GM21360 (cell line): Measurements from ENCODE around the gene DPP3.

ENCODE experiments used
- ATAC-seq: cut with Tn5 transposase; IDR thresholded peaks from one replicate; pipeline ENCODE4 v1.9.1; 2021; ENCODE audit warnings: mild to moderate bottlenecking, moderate library complexity; ENCODE audit not compliant: unreplicated experiment

DPP3 gene

GRCh38 chr11:66478729-66479393, 1.4 kb upstream of the DPP3 start:
- no peak for ATAC-seq

DNA sequence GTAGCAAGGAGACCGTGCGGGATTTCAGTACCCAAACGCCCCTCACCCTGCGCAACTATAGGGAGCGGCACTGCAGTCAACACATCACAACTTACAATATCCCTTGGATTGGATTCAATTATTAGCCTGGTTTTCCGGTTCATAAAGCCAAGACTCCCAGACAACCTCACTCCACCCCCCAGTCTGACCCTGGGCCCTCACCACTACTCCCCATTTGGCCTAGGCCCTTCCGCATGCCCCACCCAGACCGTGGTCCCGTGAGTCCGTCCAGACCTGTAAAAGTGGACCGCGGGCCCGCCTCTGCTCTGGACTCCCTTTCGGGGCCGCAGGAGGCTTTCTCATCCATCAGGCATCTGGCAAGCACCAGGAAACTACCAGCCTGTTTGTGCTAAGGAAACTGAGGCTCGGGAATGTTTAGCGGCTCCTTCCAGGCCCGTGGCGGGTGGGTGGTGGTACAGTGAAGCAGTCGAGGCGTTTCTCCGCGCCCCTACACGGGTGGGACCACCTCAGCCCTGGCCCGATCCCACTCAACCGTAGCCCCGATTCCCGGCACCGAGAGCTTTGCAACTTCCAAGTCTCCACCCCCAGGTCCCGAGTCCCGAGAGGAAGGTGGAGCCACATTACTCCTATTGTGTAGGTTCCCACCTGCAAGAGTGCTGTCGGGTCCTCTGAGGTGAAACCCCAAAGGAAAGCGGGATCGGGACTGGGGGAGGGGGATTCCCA, 679 bp upstream of the DPP3 start:
- ATAC-seq: peak; percentile 11

DNA sequence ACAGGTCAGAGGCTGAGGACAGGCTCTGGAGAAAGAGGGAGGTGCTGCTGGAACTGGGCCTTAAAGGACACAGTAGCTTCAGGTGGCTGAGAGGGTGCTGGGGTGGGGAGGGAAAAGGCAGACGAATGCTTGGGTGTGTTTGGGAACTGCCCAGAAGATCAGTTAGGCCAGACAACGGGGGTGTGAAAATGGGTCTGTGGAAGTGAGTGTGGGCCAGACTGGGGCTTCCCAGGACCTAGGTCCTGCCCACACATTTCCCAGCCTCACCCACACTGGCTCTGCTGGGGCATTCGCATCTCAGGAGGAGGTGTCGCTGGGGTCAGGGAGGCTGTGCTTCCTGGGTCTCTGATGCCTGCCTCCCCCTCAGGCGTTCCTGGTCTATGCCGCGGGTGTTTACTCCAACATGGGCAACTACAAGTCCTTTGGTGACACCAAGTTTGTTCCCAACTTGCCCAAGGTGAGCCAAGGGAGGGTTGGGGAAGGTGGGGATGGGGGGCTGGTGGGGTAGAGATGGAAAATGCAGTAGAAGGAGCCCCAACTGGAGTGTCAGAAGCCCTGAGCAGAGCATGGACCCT, 4.7 kb downstream of the DPP3 start:
- ATAC-seq: no peak

- ATAC-seq: no peak
Measured at GRCh38 chr11:66488957-66489356, 8.7 kb downstream of the DPP3 start.

GRCh38 chr11:66489636-66490035, 9.4 kb downstream of the DPP3 start:
- no peak for ATAC-seq

DNA sequence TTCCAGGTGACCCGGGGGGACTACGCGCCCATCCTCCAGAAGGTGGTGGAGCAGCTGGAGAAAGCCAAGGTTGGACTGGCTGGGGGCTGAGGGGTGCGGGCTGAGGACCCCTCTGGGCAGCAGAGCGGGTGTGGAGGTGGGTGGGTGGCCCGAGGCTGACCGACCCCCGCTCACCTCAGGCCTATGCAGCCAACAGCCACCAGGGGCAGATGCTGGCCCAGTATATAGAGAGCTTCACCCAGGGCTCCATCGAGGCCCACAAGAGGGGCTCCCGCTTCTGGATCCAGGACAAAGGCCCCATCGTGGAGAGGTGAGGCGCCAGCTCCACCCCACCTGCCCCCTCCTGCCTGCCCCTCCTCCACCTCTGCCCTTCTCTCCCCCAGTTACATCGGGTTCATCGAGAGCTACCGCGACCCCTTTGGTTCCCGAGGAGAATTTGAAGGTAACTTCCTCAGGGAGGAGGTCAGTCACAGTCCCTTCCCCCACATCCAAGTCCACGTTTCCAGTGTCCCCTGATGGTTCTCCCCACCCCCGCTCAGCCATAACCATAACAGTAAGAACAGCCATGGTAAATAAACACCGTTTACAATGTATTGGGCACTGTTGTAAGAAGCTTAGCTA, 11.2 kb downstream of the DPP3 start:
- ATAC-seq: no peak

DNA sequence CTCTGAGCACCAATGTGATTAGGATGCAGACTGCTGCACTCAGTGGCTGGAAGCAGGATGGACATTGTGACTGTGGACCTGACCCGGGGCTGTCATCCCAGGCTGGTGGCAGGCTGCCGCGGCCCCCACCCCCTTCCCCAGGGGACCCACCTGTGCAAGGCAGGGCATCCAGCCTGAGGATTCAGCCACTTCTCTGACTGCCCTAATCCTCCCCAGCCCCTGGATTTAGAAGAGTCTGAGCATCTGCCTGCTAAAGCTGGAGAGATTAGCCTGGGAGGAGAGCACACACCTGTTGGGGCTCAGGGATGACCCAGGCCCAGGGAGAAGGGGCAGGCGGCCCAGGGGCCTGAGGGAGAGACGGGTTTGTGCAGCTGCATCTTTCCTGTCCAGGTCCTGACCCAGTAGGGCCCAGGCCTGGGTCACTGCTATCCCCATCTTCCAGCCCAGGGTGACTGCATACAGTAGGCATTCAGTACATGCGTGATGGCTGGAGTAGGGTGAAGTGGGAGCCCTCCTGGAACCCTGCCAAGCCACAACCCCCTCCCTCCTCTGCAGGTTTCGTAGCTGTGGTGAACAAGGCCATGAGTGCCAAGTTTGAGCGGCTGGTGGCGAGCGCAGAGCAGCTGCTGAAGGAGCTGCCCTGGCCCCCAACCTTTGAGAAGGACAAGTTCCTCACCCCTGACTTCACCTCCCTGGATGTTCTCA, 12.1 kb downstream of the DPP3 start:
- no peak for ATAC-seq

DNA sequence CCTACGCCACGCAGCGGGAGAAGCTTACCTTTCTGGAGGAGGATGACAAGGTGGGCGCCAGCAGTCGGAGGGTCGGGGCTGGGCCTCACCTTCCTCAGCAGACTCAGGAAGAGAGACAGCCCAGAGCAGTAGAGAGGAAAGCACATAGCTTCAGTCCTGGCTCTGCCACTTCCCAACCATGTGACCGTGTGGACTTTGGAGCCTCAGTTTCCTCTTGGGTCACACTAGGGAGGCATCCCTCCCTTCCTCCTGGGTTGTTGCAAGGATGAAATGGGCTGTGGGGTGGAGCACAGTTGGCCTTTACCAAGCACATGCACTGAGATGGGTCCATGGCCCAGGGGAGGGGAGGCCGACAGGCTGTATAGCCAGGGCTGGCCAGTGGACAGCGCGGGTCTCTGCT, 12.9 kb downstream of the DPP3 start:
- no peak for ATAC-seq

GRCh38 chr11:66494458-66494857, 14.2 kb downstream of the DPP3 start:
- ATAC-seq: no peak

GRCh38 chr11:66494935-66495334, 14.7 kb downstream of the DPP3 start:
- no peak for ATAC-seq

- no peak for ATAC-seq
Measured at GRCh38 chr11:66495401-66495854, 15.2 kb downstream of the DPP3 start.

- ATAC-seq: no peak
Measured at GRCh38 chr11:66497206-66497605, 17.0 kb downstream of the DPP3 start.

DNA sequence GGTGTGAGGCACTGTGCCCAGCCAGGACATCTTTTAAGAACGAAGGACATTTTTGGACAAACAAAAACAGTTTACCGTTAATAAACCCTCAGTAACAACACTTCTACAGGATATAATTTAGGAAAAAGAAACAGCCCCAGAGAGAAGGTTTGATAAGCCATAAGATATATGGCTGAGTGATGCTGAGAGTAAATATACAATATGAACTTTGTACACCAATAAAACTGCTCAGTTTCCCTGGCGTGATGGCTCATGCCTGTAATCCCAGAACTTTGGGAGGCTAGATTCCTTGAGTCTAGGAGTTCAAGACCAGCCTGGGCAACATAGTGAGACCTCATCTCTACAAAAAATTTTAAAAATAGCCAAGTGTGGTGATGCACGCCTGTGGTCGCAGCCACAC, 18.3 kb downstream of the DPP3 start:
- no peak for ATAC-seq

GRCh38 chr11:66505276-66505816, 25.1 kb downstream of the DPP3 start:
- ATAC-seq: no peak

- ATAC-seq: no peak
Measured at GRCh38 chr11:66509131-66509561, 28.9 kb downstream of the DPP3 start.

DNA sequence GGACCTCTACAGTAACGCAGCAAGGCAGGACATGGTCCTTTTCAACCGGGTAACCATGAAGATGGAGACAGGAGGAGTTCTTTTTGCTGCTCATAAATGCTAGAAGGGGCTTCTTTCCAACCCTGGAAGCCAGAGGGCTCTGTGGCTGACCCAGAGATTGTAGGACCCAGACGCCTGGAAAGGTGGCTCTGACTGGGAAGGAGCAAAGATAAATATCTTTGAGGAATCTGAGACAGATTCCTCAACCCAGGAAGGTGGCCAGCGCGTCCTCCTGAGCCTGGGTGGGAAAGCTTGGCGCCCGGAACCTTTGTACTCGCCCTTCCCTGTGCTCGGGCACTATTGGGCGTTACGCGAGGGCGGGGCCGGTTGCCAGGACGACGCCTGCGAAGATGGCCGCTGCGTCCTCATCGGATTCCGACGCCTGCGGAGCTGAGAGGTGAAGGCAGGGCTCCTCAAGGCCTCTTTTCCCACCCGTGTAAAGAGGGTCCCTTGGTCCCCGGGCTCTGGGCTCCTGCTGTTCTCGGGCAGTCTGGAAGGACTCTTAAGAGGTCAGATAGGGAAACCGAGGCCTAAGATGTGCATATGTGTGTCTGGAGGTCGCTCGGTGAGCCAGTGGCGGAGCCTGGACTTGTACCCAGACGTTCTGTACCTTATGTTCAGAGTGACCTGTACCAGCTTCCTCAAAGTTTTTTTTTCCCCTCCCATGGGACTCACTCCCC, 30.2 kb downstream of the DPP3 start, which contains the start of gene BBS1:
Gene BBS1, plus strand, starts transcription at position 365 of the 719 bp plus-strand sequence. Its CDS starts 25 bp downstream, at position 390.
- no peak for ATAC-seq

DNA sequence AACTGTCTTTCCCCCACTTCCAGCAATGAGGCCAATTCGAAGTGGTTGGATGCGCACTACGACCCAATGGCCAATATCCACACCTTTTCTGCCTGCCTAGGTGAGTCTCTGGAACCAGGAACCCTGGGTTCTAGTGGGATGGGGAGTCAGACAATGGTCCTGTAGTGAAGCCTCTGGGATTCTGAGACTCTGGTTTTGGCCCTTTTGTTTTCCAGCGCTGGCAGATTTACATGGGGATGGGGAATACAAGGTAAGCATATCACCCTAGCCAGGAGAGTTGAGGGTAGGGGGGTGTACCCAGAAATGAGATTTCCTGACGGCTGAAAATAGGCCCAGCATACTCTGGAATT, 30.7 kb downstream of the DPP3 start:
- ATAC-seq: no peak

GRCh38 chr11:66523611-66524010, 43.4 kb downstream of the DPP3 start:
- no peak for ATAC-seq

- no peak for ATAC-seq
Measured at GRCh38 chr11:66524304-66525040, 44.2 kb downstream of the DPP3 start.
